ENCODE data around the gene ADAM10.

The ADAM10 gene

GRCh38 chr15:58684751-58685150, 64.8 kb downstream of the ADAM10 start:
- no peak for FAIRE-seq
- DNase-seq (ENCODE audit: extremely low spot score, insufficient read length, low read depth) = no peak

- peak; percentile 24 for FAIRE-seq
- DNase-seq (ENCODE audit: extremely low spot score, insufficient read length, low read depth) = no peak
Observed at GRCh38 chr15:58684036-58684710, 65.3 kb downstream of the ADAM10 start.

GRCh38 chr15:58682234-58682633, 67.3 kb downstream of the ADAM10 start:
- FAIRE-seq = no peak

GRCh38 chr15:58678683-58679082, 70.8 kb downstream of the ADAM10 start:
- DNase-seq (ENCODE audit: extremely low spot score, insufficient read length, low read depth) = no peak
- FAIRE-seq = peak; percentile 9

More at GRCh38 chr15:58682234-58682633, 67.3 kb downstream of the ADAM10 start:
- no peak for DNase-seq (ENCODE audit: extremely low spot score, insufficient read length, low read depth)

- FAIRE-seq = no peak
- no peak for DNase-seq (ENCODE audit: extremely low spot score, insufficient read length, low read depth)
Observed at GRCh38 chr15:58677426-58677825, 72.1 kb downstream of the ADAM10 start.

GRCh38 chr15:58676766-58677165, 72.7 kb downstream of the ADAM10 start:
- no peak for FAIRE-seq
- DNase-seq (ENCODE audit: extremely low spot score, insufficient read length, low read depth) = no peak

GRCh38 chr15:58671186-58671585, 78.3 kb downstream of the ADAM10 start:
- FAIRE-seq = no peak
- DNase-seq (ENCODE audit: extremely low spot score, insufficient read length, low read depth) = no peak

GRCh38 chr15:58669108-58669507, 80.4 kb downstream of the ADAM10 start:
- no peak for FAIRE-seq
- no peak for DNase-seq (ENCODE audit: extremely low spot score, insufficient read length, low read depth)

- DNase-seq (ENCODE audit: extremely low spot score, insufficient read length, low read depth) (no peak), FAIRE-seq (peak; percentile 59)
Observed at GRCh38 chr15:58666957-58667356, 82.5 kb downstream of the ADAM10 start.

GRCh38 chr15:58665672-58666071, 83.8 kb downstream of the ADAM10 start:
- FAIRE-seq = no peak

GRCh38 chr15:58650102-58650501, 99.4 kb downstream of the ADAM10 start:
- DNase-seq (ENCODE audit: extremely low spot score, insufficient read length, low read depth) = no peak
- no peak for FAIRE-seq

More at GRCh38 chr15:58665672-58666071, 83.8 kb downstream of the ADAM10 start:
- no peak for DNase-seq (ENCODE audit: extremely low spot score, insufficient read length, low read depth)

GRCh38 chr15:58649175-58649574, 100.3 kb downstream of the ADAM10 start:
- no peak for FAIRE-seq
- no peak for DNase-seq (ENCODE audit: extremely low spot score, insufficient read length, low read depth)

GRCh38 chr15:58643996-58644395, 105.5 kb downstream of the ADAM10 start:
- FAIRE-seq (no peak), DNase-seq (ENCODE audit: extremely low spot score, insufficient read length, low read depth) (no peak)

GRCh38 chr15:58641660-58642059, 107.8 kb downstream of the ADAM10 start:
- DNase-seq (ENCODE audit: extremely low spot score, insufficient read length, low read depth) = no peak
- no peak for FAIRE-seq

GRCh38 chr15:58639992-58640391, 109.5 kb downstream of the ADAM10 start:
- no peak for FAIRE-seq

GRCh38 chr15:58639002-58639756, 110.3 kb downstream of the ADAM10 start:
- FAIRE-seq = no peak
- no peak for DNase-seq (ENCODE audit: extremely low spot score, insufficient read length, low read depth)

More at GRCh38 chr15:58639992-58640391, 109.5 kb downstream of the ADAM10 start:
- DNase-seq (ENCODE audit: extremely low spot score, insufficient read length, low read depth) = no peak

- FAIRE-seq (no peak), DNase-seq (ENCODE audit: extremely low spot score, insufficient read length, low read depth) (no peak)
Observed at GRCh38 chr15:58632789-58633188, 116.7 kb downstream of the ADAM10 start.

GRCh38 chr15:58631319-58631718, 118.2 kb downstream of the ADAM10 start:
- DNase-seq (ENCODE audit: extremely low spot score, insufficient read length, low read depth) = no peak
- no peak for FAIRE-seq

- FAIRE-seq = no peak
- no peak for DNase-seq (ENCODE audit: extremely low spot score, insufficient read length, low read depth)
Observed at GRCh38 chr15:58629625-58630024, 119.9 kb downstream of the ADAM10 start.

- DNase-seq (ENCODE audit: extremely low spot score, insufficient read length, low read depth) (no peak), FAIRE-seq (peak; percentile 59)
Observed at GRCh38 chr15:58628206-58628947, 121.1 kb downstream of the ADAM10 start.

GRCh38 chr15:58627701-58628100, 121.8 kb downstream of the ADAM10 start:
- no peak for FAIRE-seq
- no peak for DNase-seq (ENCODE audit: extremely low spot score, insufficient read length, low read depth)
